ENCODE results near the gene CCDC152.

Gene CCDC152

DNA sequence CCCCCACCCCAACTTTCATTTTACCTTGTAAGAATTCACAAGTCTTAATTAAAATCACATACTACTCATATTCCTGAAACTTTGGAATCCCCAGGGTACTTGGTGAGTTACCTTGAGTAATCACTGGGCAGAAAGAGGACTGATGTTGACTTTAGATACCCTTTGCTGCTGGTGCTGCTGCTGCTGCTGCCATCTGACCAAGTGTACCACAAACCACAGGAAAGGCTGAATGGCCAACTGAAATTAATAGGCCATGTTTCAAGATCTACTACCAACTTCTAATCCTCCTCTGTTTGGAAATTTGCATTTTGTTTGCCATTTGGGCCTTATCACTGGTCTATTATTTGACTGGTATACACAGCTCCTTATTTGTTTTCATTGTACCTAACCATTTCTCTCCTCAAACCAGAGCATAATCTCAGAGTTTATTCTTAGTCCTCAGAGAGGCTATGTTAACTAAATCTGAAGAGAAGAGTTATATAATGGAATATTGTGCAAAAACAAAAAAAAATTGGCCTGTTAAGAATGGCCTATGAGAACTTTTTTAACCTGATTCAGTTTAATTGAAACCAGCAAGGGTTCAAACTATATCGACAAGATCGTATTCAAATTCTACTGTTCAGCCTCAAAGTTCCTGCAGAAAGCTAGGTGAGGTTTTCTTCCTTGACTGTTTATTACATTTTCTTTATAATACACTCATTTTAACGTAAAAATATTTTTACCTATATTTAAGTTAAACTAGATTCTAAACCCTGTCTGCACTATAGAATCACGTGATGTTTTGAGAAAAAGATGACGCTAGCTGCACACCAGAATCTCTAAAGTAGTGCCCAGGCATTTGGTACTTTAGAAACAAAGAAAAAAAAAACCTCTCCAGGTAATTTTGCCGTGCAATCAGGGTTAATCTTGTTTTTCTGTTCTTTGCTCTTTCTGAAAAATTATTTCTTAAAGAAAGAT, 41.9 kb downstream of the CCDC152 start:
- no peak for FAIRE-seq

DNA sequence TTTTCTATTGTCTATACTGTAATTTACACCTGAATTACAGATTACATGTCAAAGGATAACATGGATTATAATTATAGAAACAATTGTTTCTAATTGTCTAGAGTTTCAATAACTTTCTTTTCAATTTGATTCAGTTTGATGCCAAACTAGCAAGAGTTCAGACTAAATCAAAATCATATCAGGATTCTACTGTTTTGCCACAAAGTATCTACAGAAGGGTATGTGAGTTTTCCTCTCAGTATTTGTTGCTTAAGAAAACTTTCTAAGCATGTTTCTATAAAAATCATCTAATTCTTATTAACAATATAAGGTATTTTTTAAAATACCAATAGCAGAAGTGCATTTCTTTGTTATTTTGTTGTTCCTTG, 42.6 kb downstream of the CCDC152 start:
- no peak for DNase-seq (ENCODE audit: insufficient read length, low spot score)
- FAIRE-seq: no peak
- TF ChIP-seq, protein P1, sequence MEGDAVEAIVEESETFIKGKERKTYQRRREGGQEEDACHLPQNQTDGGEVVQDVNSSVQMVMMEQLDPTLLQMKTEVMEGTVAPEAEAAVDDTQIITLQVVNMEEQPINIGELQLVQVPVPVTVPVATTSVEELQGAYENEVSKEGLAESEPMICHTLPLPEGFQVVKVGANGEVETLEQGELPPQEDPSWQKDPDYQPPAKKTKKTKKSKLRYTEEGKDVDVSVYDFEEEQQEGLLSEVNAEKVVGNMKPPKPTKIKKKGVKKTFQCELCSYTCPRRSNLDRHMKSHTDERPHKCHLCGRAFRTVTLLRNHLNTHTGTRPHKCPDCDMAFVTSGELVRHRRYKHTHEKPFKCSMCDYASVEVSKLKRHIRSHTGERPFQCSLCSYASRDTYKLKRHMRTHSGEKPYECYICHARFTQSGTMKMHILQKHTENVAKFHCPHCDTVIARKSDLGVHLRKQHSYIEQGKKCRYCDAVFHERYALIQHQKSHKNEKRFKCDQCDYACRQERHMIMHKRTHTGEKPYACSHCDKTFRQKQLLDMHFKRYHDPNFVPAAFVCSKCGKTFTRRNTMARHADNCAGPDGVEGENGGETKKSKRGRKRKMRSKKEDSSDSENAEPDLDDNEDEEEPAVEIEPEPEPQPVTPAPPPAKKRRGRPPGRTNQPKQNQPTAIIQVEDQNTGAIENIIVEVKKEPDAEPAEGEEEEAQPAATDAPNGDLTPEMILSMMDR (IDR thresholded peaks at IDR 0.05; ENCODE audit: insufficient read depth, missing control alignments): no peak

More for the DNA sequence above, 41.9 kb downstream of the CCDC152 start:
- TF ChIP-seq, protein P1 (IDR thresholded peaks at IDR 0.05; ENCODE audit: insufficient read depth, missing control alignments): no peak
- DNase-seq (ENCODE audit: insufficient read length, low spot score): no peak

DNA sequence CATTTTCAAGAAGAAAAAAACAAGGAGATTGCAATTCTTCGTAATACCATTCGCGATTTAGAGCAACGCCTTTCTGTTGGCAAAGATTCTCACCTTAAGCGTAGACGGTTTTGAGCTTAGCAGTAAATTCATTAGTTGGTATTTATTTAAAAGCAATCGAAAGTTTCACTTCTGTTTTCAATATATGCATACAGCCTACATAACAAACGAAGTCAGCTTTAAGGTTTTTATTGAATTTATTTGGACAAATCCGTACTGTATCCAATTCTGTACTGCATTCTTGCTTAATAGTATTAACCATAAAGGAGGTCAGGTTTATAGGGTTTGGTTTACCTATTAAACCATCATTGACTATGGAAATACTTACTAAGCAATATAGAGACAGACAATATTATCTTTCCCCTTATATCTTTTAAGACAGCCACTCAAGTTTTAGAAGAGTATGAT, 43.1 kb downstream of the CCDC152 start:
- DNase-seq (ENCODE audit: insufficient read length, low spot score) (no peak), FAIRE-seq (no peak)
- TF ChIP-seq, protein P1 (IDR thresholded peaks at IDR 0.05; ENCODE audit: insufficient read depth, missing control alignments): no peak

DNA sequence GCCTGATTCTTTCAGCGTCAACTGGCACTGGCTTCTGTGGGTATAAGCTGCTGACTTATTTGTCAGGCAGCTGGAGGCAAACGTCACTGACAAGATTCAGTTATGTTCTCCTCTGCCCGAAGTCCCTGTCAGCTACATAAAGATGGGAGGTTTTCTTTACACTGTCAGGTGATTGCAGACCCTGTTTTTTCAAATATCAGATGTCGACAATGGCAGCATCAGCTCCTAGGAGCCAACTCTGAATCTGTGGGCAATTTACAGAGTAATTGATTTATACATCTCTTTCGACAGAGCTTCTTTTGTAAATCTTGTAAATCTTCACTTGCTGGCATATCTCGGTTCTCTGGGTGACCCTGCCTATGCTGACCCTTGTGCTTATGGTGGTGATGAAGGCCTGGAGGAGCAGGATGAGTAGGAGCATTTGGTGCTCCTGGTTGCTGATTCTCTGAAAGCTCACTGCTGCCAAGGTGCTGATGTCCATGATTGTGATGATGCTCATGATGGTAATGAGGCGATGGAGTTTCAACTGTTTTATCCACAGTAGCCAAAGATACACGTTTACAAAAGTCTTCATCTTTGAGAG, 44.2 kb downstream of the CCDC152 start:
- TF ChIP-seq, protein P1 (IDR thresholded peaks at IDR 0.05; ENCODE audit: insufficient read depth, missing control alignments): no peak
- FAIRE-seq: no peak
- DNase-seq (ENCODE audit: insufficient read length, low spot score): no peak

DNA sequence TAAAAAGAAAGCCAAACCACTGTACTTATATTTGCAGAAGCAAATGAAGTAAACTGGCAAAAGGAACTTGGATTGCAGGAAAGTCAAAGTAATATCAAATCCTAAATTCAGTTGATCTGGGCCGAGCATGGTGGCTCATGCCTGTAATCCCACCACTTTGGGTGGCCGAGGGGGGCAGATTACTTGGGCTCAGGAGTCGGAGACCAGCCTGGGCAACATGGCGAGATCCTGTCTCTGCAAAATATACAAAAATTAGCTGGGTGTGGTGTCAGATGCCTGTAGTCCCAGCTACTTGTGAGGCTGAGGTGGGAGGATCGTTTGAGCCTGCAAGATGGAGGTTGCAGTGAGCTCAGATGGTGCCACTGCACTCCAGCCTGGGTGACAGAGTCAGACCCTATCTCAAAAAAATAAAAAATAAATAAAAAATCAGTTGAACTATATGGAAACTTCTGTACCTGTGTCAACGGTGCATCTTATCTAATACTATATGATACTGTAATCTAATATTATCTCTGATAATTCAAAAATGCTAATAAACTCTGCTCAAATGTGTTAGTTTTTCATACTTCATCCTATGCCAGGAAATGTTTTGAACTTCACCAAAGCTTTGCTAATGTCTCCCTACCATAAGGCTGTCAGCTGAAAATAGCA, 45.0 kb downstream of the CCDC152 start:
- FAIRE-seq (no peak), DNase-seq (ENCODE audit: insufficient read length, low spot score) (no peak)
- TF ChIP-seq, protein P1 (IDR thresholded peaks at IDR 0.05; ENCODE audit: insufficient read depth, missing control alignments): no peak

DNA sequence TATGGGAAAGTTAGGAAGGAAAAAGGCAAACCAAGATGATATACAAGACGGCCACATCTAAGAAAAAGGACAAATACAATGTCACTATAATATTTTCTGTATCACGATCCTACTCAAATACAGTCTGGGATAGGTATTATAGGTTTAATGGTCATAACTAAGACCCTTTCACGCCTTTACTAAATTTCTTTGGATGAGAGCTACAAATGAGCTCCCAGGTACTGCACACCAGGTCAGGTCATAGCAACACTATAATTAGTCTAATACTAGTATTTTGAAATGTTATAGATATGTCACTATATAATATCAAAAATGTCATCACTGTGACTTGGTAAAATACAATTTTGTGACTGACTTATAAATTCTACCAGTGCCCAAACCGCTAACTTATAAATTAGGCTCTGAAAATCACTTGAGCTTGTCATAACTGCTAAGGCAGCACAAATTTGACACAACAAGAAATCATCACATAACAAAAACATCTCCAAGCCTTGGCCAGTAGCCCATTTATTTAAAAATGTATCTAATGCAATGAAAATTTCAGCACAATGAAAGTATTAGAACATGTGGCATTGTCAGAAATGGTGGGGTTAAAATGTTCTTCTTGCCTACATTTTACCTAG, 48.2 kb downstream of the CCDC152 start:
- no peak for FAIRE-seq
- DNase-seq (ENCODE audit: insufficient read length, low spot score): no peak
- TF ChIP-seq, protein P1 (IDR thresholded peaks at IDR 0.05; ENCODE audit: insufficient read depth, missing control alignments): no peak
